HEK293 (cell line): ENCODE results near the gene ARHGEF4.
"Not testable (repeated sequence)": the region's sequence is repeated elsewhere in the genome, so short reads cannot be mapped to it uniquely, and the experiment has no call there.

Experiments
- CTCF ChIA-PET: fragments of 350-600 bp; formaldehyde crosslinking; extraction: SDS; loops from one replicate; lab custom pipeline; 2021; ENCODE audit warnings: antibody characterized with exemption; lab: Yijun Ruan, JAX
- POLR2A ChIA-PET: fragments of 300-600 bp; formaldehyde crosslinking; extraction: SDS; loops from one replicate; lab custom pipeline; 2020; ENCODE audit warnings: antibody characterized with exemption, inconsistent platforms; lab: Yijun Ruan, JAX
- H3K27ac ChIP-seq: fragments of 200-500 bp; sonication (Bioruptor generic); 2 replicates; pipeline ENCODE4 v1.5.1; 2014; ENCODE audit warnings: low read depth, low read length, control low read depth, inconsistent platforms; ENCODE audit errors: extremely low read depth
- H3K36me3 ChIP-seq, 2 experiments: fragments of 200-500 bp in 1 of 2; sonication (Bioruptor generic) in 1 of 2; 1 replicate in 1 of 2; 2 replicates in 1 of 2; pipeline ENCODE4 v1.5.1; 2014 to 2017; ENCODE audit warnings: inconsistent platforms in 2 of 2, low read length in 2 of 2; ENCODE audit not compliant: control insufficient read depth in 2 of 2, insufficient read depth in 1 of 2
- H3K4me1 ChIP-seq: fragments of 200-500 bp; sonication (Bioruptor generic); 2 replicates; pipeline ENCODE4 v1.5.1; 2014; ENCODE audit warnings: mild to moderate bottlenecking, low read length, inconsistent platforms; ENCODE audit not compliant: control insufficient read depth, insufficient read depth
- H3K4me3 ChIP-seq: 2 replicates; pipeline ENCODE4 v1.5.1; 2011; ENCODE audit warnings: low read depth, mild to moderate bottlenecking, control low read depth, low read length, moderate library complexity
- H3K9me3 ChIP-seq: fragments of 200-500 bp; sonication (Bioruptor generic); 2 replicates; pipeline ENCODE4 v1.5.1; 2014; ENCODE audit warnings: low read depth, low read length, inconsistent platforms; ENCODE audit not compliant: control insufficient read depth, insufficient read depth
- HOXA7 ChIP-seq: sonication (generic); formaldehyde crosslinking; IDR thresholded peaks from 2 replicates; pipeline ENCODE4 v1.8.1; 2022; ENCODE audit warnings: missing genetic modification reagents, borderline replicate concordance
- HOXD13 ChIP-seq: sonication (generic); formaldehyde crosslinking; IDR thresholded peaks from 2 replicates; pipeline ENCODE4 v1.8.0; 2022; ENCODE audit warnings: missing genetic modification reagents, borderline replicate concordance
- ZBTB17 ChIP-seq: fragments of 450-650 bp; formaldehyde crosslinking; IDR thresholded peaks from 2 replicates; pipeline ENCODE4 v1.5.1; 2016; ENCODE audit warnings: missing biosample characterization, missing genetic modification characterization
- ZFP37 ChIP-seq: fragments of 450-650 bp; formaldehyde crosslinking; IDR thresholded peaks from 2 replicates; pipeline ENCODE4 v1.5.1; 2016; ENCODE audit warnings: missing biosample characterization, missing genetic modification characterization
- ZNF148 ChIP-seq: fragments of 450-650 bp; formaldehyde crosslinking; IDR thresholded peaks from 2 replicates; pipeline ENCODE4 v1.5.0; 2017; ENCODE audit warnings: missing biosample characterization, missing genetic modification characterization, borderline replicate concordance
- ZNF16 ChIP-seq: fragments of 450-650 bp; formaldehyde crosslinking; IDR thresholded peaks from 2 replicates; pipeline ENCODE4 v1.5.1; 2016; ENCODE audit warnings: low read depth, missing biosample characterization, missing genetic modification characterization
- ZNF184 ChIP-seq: fragments of 450-650 bp; IDR thresholded peaks from 2 replicates; pipeline ENCODE4 v1.5.1; 2018; ENCODE audit warnings: missing biosample characterization, mild to moderate bottlenecking, missing genetic modification characterization
- ZNF239 ChIP-seq: fragments of 450-650 bp; formaldehyde crosslinking; IDR thresholded peaks from 2 replicates; pipeline ENCODE4 v1.5.1; 2016; ENCODE audit warnings: missing biosample characterization, missing genetic modification characterization
- ZNF248 ChIP-seq: fragments of 450-650 bp; formaldehyde crosslinking; IDR thresholded peaks from 2 replicates; pipeline ENCODE4 v1.5.1; 2017; ENCODE audit warnings: missing biosample characterization, missing genetic modification characterization
- ZNF530 ChIP-seq: fragments of 450-650 bp; formaldehyde crosslinking; IDR thresholded peaks from 2 replicates; pipeline ENCODE4 v1.5.1; 2016; ENCODE audit warnings: low read depth, missing biosample characterization, missing genetic modification characterization
- ZNF600 ChIP-seq: fragments of 450-650 bp; formaldehyde crosslinking; IDR thresholded peaks from 2 replicates; pipeline ENCODE4 v1.5.1; 2016; ENCODE audit warnings: missing biosample characterization, missing genetic modification characterization
- ZNF621 ChIP-seq: fragments of 450-650 bp; formaldehyde crosslinking; IDR thresholded peaks from 2 replicates; pipeline ENCODE4 v1.5.1; 2017; ENCODE audit warnings: missing biosample characterization, missing genetic modification characterization
- ZNF664 ChIP-seq: fragments of 450-650 bp; formaldehyde crosslinking; IDR thresholded peaks from 2 replicates; pipeline ENCODE4 v1.5.1; 2016; ENCODE audit warnings: missing biosample characterization, missing genetic modification characterization
- ZNF707 ChIP-seq: fragments of 450-650 bp; formaldehyde crosslinking; IDR thresholded peaks from 2 replicates; pipeline ENCODE4 v1.5.1; 2016; ENCODE audit warnings: missing biosample characterization, missing genetic modification characterization
- ZNF768 ChIP-seq: fragments of 450-650 bp; formaldehyde crosslinking; IDR thresholded peaks from 2 replicates; pipeline ENCODE4 v1.5.1; 2018; ENCODE audit warnings: missing biosample characterization, mild to moderate bottlenecking, missing genetic modification characterization
- ZSCAN16 ChIP-seq: fragments of 450-650 bp; formaldehyde crosslinking; IDR thresholded peaks from 2 replicates; pipeline ENCODE4 v1.5.1; 2016; ENCODE audit warnings: missing biosample characterization, missing genetic modification characterization
- TF ChIP-seq, protein P1 (sequence below): fragments of 450-650 bp; formaldehyde crosslinking; IDR thresholded peaks from 2 replicates; pipeline ENCODE4 v1.5.1; 2016; ENCODE audit warnings: missing biosample characterization, missing genetic modification characterization
- TF ChIP-seq, protein P2 (sequence below): fragments of 450-650 bp; formaldehyde crosslinking; IDR thresholded peaks from 2 replicates; pipeline ENCODE4 v1.5.1; 2017; ENCODE audit warnings: missing biosample characterization, missing genetic modification characterization
- TF ChIP-seq, protein P3 (sequence below): fragments of 450-650 bp; formaldehyde crosslinking; IDR thresholded peaks from 2 replicates; pipeline ENCODE4 v1.5.1; 2016; ENCODE audit warnings: missing biosample characterization, missing genetic modification characterization, borderline replicate concordance
- TF ChIP-seq, protein P4 (sequence below): fragments of 450-650 bp; formaldehyde crosslinking; IDR thresholded peaks from 2 replicates; pipeline ENCODE4 v1.5.1; 2016; ENCODE audit warnings: missing biosample characterization, missing genetic modification characterization, low read depth

ARHGEF4 gene

DNA sequence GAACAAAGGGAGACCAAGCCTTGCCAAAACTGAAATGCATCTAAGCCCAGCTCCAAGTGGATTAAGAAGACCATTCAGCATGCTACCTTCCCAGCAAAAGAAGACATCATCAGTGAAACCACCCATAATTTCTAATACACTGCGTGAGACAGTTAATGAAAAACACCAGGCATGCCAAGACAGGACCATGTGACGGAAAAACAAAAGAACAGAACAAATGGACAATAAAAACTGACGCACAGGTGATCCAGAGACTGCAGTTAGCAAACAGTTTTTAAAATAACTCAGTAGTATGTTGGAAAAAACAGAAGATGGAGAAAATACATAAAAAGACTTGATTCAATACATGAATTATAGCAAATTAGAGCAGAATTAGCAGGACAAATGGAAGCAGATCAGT, 241.3 kb downstream of the ARHGEF4 start (continued):
- TF ChIP-seq, protein P1, sequence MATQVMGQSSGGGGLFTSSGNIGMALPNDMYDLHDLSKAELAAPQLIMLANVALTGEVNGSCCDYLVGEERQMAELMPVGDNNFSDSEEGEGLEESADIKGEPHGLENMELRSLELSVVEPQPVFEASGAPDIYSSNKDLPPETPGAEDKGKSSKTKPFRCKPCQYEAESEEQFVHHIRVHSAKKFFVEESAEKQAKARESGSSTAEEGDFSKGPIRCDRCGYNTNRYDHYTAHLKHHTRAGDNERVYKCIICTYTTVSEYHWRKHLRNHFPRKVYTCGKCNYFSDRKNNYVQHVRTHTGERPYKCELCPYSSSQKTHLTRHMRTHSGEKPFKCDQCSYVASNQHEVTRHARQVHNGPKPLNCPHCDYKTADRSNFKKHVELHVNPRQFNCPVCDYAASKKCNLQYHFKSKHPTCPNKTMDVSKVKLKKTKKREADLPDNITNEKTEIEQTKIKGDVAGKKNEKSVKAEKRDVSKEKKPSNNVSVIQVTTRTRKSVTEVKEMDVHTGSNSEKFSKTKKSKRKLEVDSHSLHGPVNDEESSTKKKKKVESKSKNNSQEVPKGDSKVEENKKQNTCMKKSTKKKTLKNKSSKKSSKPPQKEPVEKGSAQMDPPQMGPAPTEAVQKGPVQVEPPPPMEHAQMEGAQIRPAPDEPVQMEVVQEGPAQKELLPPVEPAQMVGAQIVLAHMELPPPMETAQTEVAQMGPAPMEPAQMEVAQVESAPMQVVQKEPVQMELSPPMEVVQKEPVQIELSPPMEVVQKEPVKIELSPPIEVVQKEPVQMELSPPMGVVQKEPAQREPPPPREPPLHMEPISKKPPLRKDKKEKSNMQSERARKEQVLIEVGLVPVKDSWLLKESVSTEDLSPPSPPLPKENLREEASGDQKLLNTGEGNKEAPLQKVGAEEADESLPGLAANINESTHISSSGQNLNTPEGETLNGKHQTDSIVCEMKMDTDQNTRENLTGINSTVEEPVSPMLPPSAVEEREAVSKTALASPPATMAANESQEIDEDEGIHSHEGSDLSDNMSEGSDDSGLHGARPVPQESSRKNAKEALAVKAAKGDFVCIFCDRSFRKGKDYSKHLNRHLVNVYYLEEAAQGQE, result no peak
- TF ChIP-seq ZNF621 (tag by site-specific recombination) (no peak), ZNF148 (tag by site-specific recombination) (no peak), ZNF184 (tag by site-specific recombination) (no peak)

DNA sequence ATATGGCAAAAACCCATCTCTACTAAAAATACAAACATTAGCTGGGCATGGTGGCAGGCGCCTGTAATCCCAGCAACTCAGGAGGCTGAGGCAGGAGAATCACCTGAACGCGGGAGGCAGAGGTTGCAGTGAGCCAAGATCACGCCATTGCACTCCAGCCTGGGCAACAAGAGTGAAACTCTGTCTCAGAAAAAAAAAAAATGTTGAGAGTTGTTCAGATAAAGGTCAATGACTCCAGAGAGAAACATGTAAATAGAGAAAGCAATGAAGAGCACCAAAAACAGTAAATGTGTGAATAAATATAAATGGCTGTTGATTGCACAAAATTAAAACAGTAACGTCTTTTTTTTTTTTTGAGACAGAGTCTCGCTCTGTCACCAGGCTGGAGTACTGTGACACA, 243.2 kb downstream of the ARHGEF4 start:
- POLR2A ChIA-PET, H3K4me1 ChIP-seq, H3K27ac ChIP-seq, H3K9me3 ChIP-seq, H3K4me3 ChIP-seq, CTCF ChIA-PET: not testable (repeated sequence)
- peaks cover 40 to 92% of the 10 kb centered on the region in 2 experiments for H3K36me3 ChIP-seq

GRCh38 chr2:131081190-131081589, 244.5 kb downstream of the ARHGEF4 start:
- Histone ChIP-seq H3K27ac (no peak overlapping the region), H3K4me1 (no peaks in the 10 kb centered on the region), H3K9me3 (no peaks in the 10 kb centered on the region), H3K36me3 (peaks cover 40 to 92% of the 10 kb centered on the region in 2 experiments), H3K4me3 (no peak overlapping the region)
- ChIA-PET CTCF (no interaction called here), POLR2A (no interaction called here)
- TF ChIP-seq ZNF664 (tag by site-specific recombination) (no peak), ZNF707 (tag by site-specific recombination) (no peak), ZNF239 (tag by site-specific recombination) (no peak), ZFP37 (tag by site-specific recombination) (no peak), HOXA7 (CRISPR knock-in tag) (no peak), ZSCAN16 (no peak), ZNF600 (tag by site-specific recombination) (no peak), HOXD13 (CRISPR knock-in tag) (no peak), ZNF768 (tag by site-specific recombination) (no peak), ZNF530 (no peak), ZBTB17 (tag by site-specific recombination) (no peak), ZNF248 (tag by site-specific recombination) (no peak), ZNF16 (tag by site-specific recombination) (no peak)
- TF ChIP-seq, protein P2, sequence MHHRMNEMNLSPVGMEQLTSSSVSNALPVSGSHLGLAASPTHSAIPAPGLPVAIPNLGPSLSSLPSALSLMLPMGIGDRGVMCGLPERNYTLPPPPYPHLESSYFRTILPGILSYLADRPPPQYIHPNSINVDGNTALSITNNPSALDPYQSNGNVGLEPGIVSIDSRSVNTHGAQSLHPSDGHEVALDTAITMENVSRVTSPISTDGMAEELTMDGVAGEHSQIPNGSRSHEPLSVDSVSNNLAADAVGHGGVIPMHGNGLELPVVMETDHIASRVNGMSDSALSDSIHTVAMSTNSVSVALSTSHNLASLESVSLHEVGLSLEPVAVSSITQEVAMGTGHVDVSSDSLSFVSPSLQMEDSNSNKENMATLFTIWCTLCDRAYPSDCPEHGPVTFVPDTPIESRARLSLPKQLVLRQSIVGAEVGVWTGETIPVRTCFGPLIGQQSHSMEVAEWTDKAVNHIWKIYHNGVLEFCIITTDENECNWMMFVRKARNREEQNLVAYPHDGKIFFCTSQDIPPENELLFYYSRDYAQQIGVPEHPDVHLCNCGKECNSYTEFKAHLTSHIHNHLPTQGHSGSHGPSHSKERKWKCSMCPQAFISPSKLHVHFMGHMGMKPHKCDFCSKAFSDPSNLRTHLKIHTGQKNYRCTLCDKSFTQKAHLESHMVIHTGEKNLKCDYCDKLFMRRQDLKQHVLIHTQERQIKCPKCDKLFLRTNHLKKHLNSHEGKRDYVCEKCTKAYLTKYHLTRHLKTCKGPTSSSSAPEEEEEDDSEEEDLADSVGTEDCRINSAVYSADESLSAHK (tag by site-specific recombination), result no peak
- TF ChIP-seq, protein P3, sequence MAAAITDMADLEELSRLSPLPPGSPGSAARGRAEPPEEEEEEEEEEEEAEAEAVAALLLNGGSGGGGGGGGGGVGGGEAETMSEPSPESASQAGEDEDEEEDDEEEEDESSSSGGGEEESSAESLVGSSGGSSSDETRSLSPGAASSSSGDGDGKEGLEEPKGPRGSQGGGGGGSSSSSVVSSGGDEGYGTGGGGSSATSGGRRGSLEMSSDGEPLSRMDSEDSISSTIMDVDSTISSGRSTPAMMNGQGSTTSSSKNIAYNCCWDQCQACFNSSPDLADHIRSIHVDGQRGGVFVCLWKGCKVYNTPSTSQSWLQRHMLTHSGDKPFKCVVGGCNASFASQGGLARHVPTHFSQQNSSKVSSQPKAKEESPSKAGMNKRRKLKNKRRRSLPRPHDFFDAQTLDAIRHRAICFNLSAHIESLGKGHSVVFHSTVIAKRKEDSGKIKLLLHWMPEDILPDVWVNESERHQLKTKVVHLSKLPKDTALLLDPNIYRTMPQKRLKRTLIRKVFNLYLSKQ (tag by site-specific recombination), result no peak
- TF ChIP-seq, protein P4, sequence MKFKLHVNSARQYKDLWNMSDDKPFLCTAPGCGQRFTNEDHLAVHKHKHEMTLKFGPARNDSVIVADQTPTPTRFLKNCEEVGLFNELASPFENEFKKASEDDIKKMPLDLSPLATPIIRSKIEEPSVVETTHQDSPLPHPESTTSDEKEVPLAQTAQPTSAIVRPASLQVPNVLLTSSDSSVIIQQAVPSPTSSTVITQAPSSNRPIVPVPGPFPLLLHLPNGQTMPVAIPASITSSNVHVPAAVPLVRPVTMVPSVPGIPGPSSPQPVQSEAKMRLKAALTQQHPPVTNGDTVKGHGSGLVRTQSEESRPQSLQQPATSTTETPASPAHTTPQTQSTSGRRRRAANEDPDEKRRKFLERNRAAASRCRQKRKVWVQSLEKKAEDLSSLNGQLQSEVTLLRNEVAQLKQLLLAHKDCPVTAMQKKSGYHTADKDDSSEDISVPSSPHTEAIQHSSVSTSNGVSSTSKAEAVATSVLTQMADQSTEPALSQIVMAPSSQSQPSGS (tag by site-specific recombination), result no peak
